Prostate gland (tissue), 2 donors: ENCODE data around the gene KRT35. TPM values are rescaled to one million over a fixed set of nuclear protein-coding genes. Genes with fewer than 3 reads are reported as not detected.

ENCODE experiments used
- DNase-seq: peaks from one replicate; pipeline ENCODE4 v3.0.0-alpha.2; 2019; ENCODE audit warnings: low spot score
- H3K27ac ChIP-seq, 2 donors: fragments of 200-600 bp; sonication (generic); 2 replicates each; pipeline ENCODE4 v1.5.1; 2017 to 2019
- H3K27me3 ChIP-seq: fragments of 200-600 bp; sonication (generic); replicated peaks from 2 replicates; pipeline ENCODE4 v1.5.1; 2019; ENCODE audit not compliant: insufficient read depth
- H3K36me3 ChIP-seq, 2 donors: fragments of 200-600 bp; sonication (generic); 1 replicate in 1 of 2; 2 replicates in 1 of 2; pipeline versions ENCODE4 v1.5.1 to v1.8.1; 2017 to 2019
- H3K4me1 ChIP-seq: fragments of 200-600 bp; sonication (generic); replicated peaks from 2 replicates; pipeline ENCODE4 v1.5.1; 2019
- H3K4me3 ChIP-seq, 2 donors: fragments of 200-600 bp; sonication (generic); 2 replicates each; pipeline ENCODE4 v1.5.1; 2017 to 2019
- H3K9me3 ChIP-seq: fragments of 200-600 bp; sonication (generic); 2 replicates; pipeline ENCODE4 v1.5.1; 2017
- POLR2A ChIP-seq: fragments of 450-650 bp; IDR thresholded peaks from one replicate; pipeline ENCODE4 v1.6.1; 2016; ENCODE audit warnings: antibody characterized with exemption, mild to moderate bottlenecking
- POLR2AphosphoS5 ChIP-seq: sonication (generic); formaldehyde crosslinking; IDR thresholded peaks from one replicate; pipeline ENCODE4 v1.6.1; 2017; ENCODE audit warnings: antibody characterized with exemption
- WGBS: methylation state at CpG from one replicate; pipeline ENCODE4 v1.1.5; 2018; 5-methylcytosine and 5-hydroxymethylcytosine counted together
- intact Hi-C: fragments of 100-400 bp; cut with DNase I; formaldehyde crosslinking; loops from one replicate; pipeline ENCODE4 v1.14.2; 2022
- total RNA-seq, 2 donors: library from RNA; depleted of rRNA; stranded (reverse); fragments of >200 nt; gene quantifications; one replicate each; pipeline ENCODE4 v1.1.0, GENCODE V29; 2016
- TF ChIP-seq, protein P1 (sequence below), 4 experiments: fragments of 200-600 bp in 2 of 4; fragments of 450-650 bp in 2 of 4; sonication (generic) in 2 of 4; IDR thresholded peaks; 1 replicate in 3 of 4; 2 replicates in 1 of 4; pipeline ENCODE4 v1.5.1; 2016 to 2019; ENCODE audit warnings: antibody characterized with exemption in 4 of 4, mild to moderate bottlenecking in 2 of 4, moderate library complexity in 2 of 4

KRT35 gene
- total RNA-seq, 2 donors from 2014 or later, result not detected

- no peak overlapping the region for H3K27ac ChIP-seq
- H3K9me3 ChIP-seq, result no peaks in the 10 kb centered on the region
- H3K4me3 ChIP-seq, result no peak overlapping the region
- intact Hi-C loops, result no loop called here
- no peaks in the 10 kb centered on the region for H3K36me3 ChIP-seq
- TF ChIP-seq POLR2A, result no peak
- TF ChIP-seq POLR2AphosphoS5, result no peak
- TF ChIP-seq, protein P1, sequence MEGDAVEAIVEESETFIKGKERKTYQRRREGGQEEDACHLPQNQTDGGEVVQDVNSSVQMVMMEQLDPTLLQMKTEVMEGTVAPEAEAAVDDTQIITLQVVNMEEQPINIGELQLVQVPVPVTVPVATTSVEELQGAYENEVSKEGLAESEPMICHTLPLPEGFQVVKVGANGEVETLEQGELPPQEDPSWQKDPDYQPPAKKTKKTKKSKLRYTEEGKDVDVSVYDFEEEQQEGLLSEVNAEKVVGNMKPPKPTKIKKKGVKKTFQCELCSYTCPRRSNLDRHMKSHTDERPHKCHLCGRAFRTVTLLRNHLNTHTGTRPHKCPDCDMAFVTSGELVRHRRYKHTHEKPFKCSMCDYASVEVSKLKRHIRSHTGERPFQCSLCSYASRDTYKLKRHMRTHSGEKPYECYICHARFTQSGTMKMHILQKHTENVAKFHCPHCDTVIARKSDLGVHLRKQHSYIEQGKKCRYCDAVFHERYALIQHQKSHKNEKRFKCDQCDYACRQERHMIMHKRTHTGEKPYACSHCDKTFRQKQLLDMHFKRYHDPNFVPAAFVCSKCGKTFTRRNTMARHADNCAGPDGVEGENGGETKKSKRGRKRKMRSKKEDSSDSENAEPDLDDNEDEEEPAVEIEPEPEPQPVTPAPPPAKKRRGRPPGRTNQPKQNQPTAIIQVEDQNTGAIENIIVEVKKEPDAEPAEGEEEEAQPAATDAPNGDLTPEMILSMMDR (IDR thresholded peaks at IDR 0.05), result no peak
- 74% methylated on average over 5 of the region's 5 CpGs for WGBS
- no peaks in the 10 kb centered on the region for H3K27me3 ChIP-seq
- no peak for DNase-seq
- no peaks in the 10 kb centered on the region for H3K4me1 ChIP-seq
Measured at GRCh38 chr17:41439375-41439774, 41.6 kb downstream of the KRT35 start.

DNA sequence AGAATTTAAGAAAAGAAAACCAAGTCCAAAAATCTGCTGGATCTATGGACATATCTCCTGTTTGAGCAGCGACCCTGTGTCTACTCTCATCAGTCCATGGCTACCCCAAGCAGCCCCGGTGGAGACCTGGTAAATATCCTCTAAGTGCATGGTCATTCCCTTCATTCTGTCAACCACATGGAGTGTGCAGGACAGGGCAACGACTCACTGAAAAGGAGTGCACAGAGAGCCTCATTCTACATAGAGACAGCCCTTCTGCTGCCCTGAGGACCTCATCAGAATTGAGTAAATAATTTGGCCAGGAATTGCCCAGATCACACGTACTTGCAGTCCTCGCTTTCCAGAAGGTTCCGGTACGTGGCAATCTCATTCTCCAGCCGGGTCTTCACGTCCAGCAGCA is 43.2 kb downstream of the KRT35 start:
- H3K4me1 ChIP-seq, result no peaks in the 10 kb centered on the region
- H3K9me3 ChIP-seq, result no peaks in the 10 kb centered on the region
- 87% methylated on average over 9 of the region's 9 CpGs for WGBS
- H3K4me3 ChIP-seq, result no peak overlapping the region
- intact Hi-C loops, result no loop called here
- no peaks in the 10 kb centered on the region for H3K36me3 ChIP-seq
- H3K27me3 ChIP-seq, result no peaks in the 10 kb centered on the region
- TF ChIP-seq POLR2A (no peak), POLR2AphosphoS5 (no peak)
- TF ChIP-seq, protein P1 (IDR thresholded peaks at IDR 0.05), result no peak
- no peak for DNase-seq
- H3K27ac ChIP-seq, result no peak overlapping the region

DNA sequence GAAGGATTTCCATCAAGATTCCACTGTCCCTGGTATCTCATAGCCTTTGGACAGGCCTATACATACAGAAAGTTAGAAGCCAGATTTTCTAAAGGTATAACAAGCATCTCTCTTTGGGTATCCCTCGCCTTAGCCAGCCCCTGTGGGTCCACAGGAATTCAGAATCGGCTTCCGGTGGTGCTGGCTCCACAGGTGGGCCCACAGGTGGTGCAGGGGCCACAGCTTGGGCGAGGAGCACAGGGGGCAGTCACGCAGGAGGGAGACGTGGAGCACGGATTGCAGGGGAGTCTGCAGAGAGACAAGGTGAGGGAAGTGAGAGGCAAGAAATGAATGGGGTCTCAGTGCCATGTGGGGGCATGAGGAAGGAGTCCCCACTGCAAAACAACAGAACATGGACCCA is 43.7 kb downstream of the KRT35 start:
- 98% methylated on average over 7 of the region's 7 CpGs for WGBS
- Histone ChIP-seq H3K4me3 (no peak overlapping the region), H3K4me1 (no peaks in the 10 kb centered on the region), H3K27me3 (no peaks in the 10 kb centered on the region), H3K27ac (no peak overlapping the region), H3K36me3 (no peaks in the 10 kb centered on the region), H3K9me3 (no peaks in the 10 kb centered on the region)
- intact Hi-C loops, result no loop called here
- TF ChIP-seq POLR2AphosphoS5 (no peak), POLR2A (no peak)
- TF ChIP-seq, protein P1 (IDR thresholded peaks at IDR 0.05), result no peak
- DNase-seq, result no peak

DNA sequence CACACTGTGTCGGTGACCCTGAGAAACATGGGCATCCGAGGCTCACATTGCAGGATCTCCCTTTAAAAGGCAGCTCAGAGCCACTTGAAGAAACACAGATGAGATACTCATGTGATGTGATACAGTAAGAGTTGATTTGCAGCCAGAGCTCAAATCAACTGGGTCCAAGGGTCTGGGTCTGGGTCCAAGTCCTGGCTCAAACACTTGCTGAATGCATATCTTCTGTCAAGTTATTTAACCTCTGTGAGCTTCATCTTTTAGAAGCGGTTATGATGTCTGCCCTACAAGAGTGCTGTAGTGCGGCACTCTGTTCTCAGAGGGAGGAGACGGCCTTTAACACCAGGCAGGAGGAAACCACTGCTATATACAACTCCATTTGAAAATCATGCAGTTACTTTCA is 46.5 kb downstream of the KRT35 start:
- 62% methylated on average over 5 of the region's 5 CpGs for WGBS
- intact Hi-C loops, result no loop called here
- Histone ChIP-seq H3K36me3 (no peaks in the 10 kb centered on the region), H3K27me3 (no peaks in the 10 kb centered on the region), H3K4me1 (no peaks in the 10 kb centered on the region), H3K9me3 (no peaks in the 10 kb centered on the region), H3K27ac (no peak overlapping the region), H3K4me3 (no peak overlapping the region)
- TF ChIP-seq, protein P1 (IDR thresholded peaks at IDR 0.05), result no peak
- DNase-seq, result no peak

DNA sequence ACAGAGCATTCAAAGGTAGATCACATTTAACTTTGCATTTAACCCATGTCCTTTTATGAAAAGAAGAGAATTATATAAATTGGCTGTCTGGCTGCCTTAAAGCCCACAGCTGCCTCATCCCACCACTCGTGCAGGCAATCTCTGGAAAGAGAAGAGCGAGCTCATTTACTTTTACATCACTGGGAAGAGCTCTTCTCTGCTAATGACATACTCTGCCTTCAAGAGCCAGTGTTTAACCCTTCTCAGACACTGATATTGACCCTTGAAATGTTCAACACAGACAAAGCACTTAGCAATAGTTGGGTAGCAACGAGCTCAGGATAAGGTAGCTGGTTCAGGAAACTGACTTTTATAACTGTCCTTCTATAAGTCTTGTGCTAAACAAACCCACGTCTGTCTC is 46.9 kb downstream of the KRT35 start:
- TF ChIP-seq, protein P1 (IDR thresholded peaks at IDR 0.05), result no peak
- TF ChIP-seq POLR2AphosphoS5 (no peak), POLR2A (no peak)
- no peaks in the 10 kb centered on the region for H3K36me3 ChIP-seq
- no peak for DNase-seq
- H3K9me3 ChIP-seq, result no peaks in the 10 kb centered on the region
- H3K4me1 ChIP-seq, result no peaks in the 10 kb centered on the region
- intact Hi-C loops, result no loop called here
- H3K27ac ChIP-seq, result no peak overlapping the region
- no peaks in the 10 kb centered on the region for H3K27me3 ChIP-seq
- WGBS, result 70% methylated on average over 4 of the region's 4 CpGs
- H3K4me3 ChIP-seq, result no peak overlapping the region
